GM23338 (cell line): ENCODE data around the gene SPNS3.

Source experiments
- CREB1 ChIP-seq: fragments of 250-450 bp; sonication (Bioruptor Pico); IDR thresholded peaks from 2 replicates; pipeline ENCODE4 v1.5.0; 2020; ENCODE audit warnings: low read depth, mild to moderate bottlenecking, moderate library complexity
- EZH2 ChIP-seq: fragments of 200-600 bp; sonication (generic); IDR thresholded peaks from one replicate; pipeline ENCODE4 v1.8.0; 2017; ENCODE audit warnings: antibody characterized with exemption, mild to moderate bottlenecking, low read depth; ENCODE audit not compliant: unreplicated experiment
- EZH2phosphoT487 ChIP-seq: fragments of 200-600 bp; sonication (generic); IDR thresholded peaks from one replicate; pipeline ENCODE4 v1.8.1; 2018; ENCODE audit warnings: antibody characterized with exemption; ENCODE audit not compliant: unreplicated experiment
- POLR2AphosphoS5 ChIP-seq: IDR thresholded peaks from 2 replicates; pipeline ENCODE4 v1.6.1; 2016; ENCODE audit warnings: antibody characterized with exemption, low read depth
- TF ChIP-seq, protein P1 (sequence below), 2 experiments: fragments of 200-600 bp in 1 of 2; sonication (generic) in 1 of 2; conservative IDR thresholded peaks; 2 replicates each; pipeline versions ENCODE4 v1.5.1 to v1.6.1; 2016 to 2017; ENCODE audit warnings: antibody characterized with exemption in 2 of 2, low read depth in 2 of 2, mild to moderate bottlenecking in 2 of 2, moderate library complexity in 1 of 2
- TF ChIP-seq, protein P2 (sequence below): IDR thresholded peaks from one replicate; pipeline ENCODE4 v1.6.1; 2018; ENCODE audit warnings: antibody characterized with exemption; ENCODE audit not compliant: unreplicated experiment

DNA sequence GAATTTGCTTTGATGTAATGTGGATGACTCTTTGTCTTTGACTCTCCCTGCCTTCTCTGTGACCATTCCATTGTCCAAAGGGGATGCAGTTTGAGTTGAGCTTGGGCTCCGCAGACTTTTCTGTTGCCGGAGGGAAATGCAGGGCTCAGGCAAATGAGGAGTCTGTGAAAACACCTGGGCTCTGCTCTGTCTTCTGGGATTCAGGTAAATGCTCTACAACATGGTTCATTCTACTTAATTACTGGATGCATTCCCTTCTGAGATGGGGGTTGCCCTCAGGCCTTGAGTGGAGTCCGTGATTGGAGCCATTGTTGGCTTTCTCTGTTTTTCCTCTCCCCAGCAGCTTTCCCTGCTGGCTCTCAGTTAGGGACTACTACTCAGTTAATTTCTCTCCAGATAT, 38.5 kb downstream of the SPNS3 start:
- TF ChIP-seq POLR2AphosphoS5 (no peak), EZH2phosphoT487 (no peak), EZH2 (no peak), CREB1 (no peak)
- TF ChIP-seq, protein P1, sequence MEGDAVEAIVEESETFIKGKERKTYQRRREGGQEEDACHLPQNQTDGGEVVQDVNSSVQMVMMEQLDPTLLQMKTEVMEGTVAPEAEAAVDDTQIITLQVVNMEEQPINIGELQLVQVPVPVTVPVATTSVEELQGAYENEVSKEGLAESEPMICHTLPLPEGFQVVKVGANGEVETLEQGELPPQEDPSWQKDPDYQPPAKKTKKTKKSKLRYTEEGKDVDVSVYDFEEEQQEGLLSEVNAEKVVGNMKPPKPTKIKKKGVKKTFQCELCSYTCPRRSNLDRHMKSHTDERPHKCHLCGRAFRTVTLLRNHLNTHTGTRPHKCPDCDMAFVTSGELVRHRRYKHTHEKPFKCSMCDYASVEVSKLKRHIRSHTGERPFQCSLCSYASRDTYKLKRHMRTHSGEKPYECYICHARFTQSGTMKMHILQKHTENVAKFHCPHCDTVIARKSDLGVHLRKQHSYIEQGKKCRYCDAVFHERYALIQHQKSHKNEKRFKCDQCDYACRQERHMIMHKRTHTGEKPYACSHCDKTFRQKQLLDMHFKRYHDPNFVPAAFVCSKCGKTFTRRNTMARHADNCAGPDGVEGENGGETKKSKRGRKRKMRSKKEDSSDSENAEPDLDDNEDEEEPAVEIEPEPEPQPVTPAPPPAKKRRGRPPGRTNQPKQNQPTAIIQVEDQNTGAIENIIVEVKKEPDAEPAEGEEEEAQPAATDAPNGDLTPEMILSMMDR (conservative IDR thresholded peaks at IDR 0.05; ENCODE audit: low read depth in 2 of 2) = no peak
- TF ChIP-seq, protein P2, sequence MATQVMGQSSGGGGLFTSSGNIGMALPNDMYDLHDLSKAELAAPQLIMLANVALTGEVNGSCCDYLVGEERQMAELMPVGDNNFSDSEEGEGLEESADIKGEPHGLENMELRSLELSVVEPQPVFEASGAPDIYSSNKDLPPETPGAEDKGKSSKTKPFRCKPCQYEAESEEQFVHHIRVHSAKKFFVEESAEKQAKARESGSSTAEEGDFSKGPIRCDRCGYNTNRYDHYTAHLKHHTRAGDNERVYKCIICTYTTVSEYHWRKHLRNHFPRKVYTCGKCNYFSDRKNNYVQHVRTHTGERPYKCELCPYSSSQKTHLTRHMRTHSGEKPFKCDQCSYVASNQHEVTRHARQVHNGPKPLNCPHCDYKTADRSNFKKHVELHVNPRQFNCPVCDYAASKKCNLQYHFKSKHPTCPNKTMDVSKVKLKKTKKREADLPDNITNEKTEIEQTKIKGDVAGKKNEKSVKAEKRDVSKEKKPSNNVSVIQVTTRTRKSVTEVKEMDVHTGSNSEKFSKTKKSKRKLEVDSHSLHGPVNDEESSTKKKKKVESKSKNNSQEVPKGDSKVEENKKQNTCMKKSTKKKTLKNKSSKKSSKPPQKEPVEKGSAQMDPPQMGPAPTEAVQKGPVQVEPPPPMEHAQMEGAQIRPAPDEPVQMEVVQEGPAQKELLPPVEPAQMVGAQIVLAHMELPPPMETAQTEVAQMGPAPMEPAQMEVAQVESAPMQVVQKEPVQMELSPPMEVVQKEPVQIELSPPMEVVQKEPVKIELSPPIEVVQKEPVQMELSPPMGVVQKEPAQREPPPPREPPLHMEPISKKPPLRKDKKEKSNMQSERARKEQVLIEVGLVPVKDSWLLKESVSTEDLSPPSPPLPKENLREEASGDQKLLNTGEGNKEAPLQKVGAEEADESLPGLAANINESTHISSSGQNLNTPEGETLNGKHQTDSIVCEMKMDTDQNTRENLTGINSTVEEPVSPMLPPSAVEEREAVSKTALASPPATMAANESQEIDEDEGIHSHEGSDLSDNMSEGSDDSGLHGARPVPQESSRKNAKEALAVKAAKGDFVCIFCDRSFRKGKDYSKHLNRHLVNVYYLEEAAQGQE = no peak
